Skeletal muscle cell (primary cell): Measurements from ENCODE around the gene ITGB8.

ENCODE experiments used
- DNase-seq: peaks from one replicate; pipeline ENCODE4 v3.0.0-alpha.2; 2010; ENCODE audit warnings: low read depth
- H3K4me3 ChIP-seq: 2 replicates; pipeline ENCODE4 v1.5.1; 2011; ENCODE audit warnings: low read depth, mild to moderate bottlenecking, control low read depth, low read length, moderate library complexity

ITGB8 gene

GRCh38 chr7:20441991-20442441 lies 111.3 kb downstream of the ITGB8 start:
- DNase-seq = no peak
- H3K4me3 ChIP-seq = no peak overlapping the region

DNA sequence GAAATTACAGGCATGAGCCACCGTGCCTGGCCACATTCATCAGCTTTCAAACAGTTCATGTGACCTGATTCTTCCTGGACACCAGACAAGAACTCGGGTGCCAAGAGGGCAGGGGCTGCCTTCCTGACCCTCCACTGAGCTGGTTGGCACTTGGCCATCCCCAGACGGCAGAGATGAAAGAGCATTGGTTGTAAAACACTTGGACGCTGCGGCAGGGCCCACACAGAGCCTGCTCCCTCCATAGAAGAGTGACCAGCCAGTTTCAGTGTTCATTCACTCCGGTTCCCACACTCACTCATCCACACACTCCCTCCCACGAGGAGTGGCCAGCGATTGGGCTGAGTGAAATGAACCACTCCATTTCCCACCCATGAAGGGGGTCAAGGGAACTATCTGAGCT lies 112.3 kb downstream of the ITGB8 start:
- DNase-seq = no peak
- no peak overlapping the region for H3K4me3 ChIP-seq

DNA sequence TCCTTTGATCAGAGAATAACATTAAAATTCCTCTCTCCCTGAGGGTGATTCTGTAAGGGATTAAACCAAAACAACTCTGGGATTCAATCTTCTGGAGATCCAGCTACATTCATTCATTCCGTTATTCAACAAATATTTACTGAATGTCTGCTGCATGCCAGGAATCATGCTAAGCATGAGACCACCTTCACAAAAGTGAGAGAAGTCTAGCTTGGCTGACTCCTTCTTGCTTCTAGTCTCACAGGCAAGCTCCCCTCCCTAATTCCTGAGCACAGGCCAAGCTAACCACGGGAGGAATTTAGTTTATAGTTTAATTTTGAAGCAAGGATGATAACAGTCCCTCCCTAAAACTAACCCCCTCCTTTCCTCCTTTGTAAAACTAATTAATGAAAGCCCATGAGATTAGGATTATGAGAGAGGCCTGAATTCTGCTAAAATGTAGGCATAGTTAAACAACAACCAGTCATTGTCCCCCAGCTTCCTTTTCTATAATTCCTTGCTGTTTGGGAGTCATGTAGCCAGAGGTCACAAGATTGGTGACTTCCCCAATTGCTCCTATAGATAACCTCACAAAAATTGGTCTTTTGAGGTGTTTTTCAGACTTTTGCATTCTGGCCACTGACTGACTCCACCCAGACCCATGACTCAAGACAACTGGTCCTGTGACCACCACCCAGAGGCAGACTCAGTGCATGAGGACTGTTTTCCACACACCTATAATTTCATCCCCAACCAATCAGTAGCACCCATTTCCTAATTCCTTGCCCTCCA lies 113.5 kb downstream of the ITGB8 start:
- no peak for DNase-seq
- no peak overlapping the region for H3K4me3 ChIP-seq

DNA sequence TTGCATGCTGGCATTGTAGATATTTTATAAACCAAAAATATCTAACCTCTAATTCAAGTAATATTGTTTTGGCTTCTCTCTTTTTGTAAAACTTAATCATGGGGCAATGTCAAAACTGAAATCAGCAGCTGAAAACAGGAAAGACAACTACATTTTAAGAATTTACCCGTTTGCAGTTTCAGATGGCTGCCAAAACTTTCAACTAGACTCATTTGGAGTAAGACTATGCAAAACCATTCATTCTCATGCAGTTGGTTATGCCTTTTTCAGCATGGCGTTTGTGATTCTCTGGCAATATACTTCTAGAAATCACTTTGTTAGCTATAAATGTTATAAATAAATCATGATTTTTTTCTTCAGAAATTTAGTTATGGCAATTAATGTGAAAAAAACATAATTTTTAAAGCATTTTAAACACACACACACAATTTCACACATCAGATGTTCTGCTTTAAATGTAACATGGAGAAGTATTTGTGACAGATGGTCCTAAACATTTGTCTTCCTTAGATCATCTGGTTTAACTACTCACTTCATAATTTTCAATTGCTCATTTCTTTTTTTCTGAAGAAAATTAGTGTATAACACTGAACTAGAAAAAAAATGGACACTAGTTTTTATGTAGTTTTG lies 116.4 kb downstream of the ITGB8 start:
- no peak for DNase-seq
- no peak overlapping the region for H3K4me3 ChIP-seq

DNA sequence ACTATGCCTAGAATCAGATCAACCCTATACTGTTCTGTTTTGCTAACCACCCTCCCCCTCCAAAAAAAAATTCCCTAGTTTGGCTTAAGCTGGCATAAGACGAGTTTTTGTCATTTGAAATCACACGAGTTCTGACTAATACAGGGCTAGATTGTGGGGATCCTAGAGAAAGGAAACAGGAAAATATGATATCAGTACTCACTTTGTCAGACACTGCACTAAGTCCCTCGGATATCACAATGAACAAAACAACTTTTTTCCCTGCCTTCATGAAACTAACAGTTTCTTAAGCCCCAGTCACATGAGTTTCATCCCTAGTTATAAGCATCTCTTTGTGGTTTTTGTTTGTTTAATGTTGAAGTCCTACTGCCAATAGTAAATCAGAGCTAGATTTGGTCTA lies 118.5 kb downstream of the ITGB8 start:
- H3K4me3 ChIP-seq = no peak overlapping the region
- DNase-seq = no peak

DNA sequence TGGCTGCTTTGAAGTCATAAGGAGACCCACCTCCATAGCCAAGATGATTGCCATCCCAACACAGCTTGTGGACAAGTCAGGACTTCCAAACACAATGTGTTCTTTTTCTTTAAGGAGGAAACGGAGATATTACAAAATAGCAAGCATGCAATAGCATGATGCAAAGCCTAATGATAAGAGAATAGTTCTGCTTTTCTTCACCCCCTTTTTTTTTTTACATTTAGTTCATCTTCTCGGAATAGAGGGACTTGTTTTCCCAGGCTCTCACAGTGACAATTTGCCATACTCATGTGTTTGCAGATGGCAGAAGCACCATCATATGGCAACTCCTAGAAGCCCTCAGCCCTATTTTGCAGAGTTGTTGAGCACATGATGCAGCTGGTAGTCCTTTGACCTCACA lies 119.8 kb downstream of the ITGB8 start:
- no peak for DNase-seq
- no peak overlapping the region for H3K4me3 ChIP-seq

DNA sequence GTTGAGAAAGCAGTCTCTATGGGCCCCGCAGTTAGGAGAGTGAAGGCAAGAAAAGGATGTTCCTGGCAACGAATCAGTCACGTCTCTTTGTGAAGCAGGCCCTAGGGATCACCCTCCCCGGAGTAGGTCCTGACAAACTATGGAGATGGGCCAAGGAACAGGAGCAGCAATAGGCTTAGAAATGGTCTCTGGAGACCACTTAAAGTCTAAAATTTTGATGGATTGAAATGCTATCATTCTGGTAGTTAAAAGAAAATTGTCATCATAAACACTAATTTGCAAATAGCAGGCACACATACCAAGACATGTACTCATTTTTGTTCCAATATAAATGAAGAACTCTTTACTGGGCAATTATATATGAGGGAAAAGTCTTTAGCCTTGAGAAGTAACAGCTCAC lies 123.5 kb downstream of the ITGB8 start:
- no peak overlapping the region for H3K4me3 ChIP-seq
- no peak for DNase-seq

DNA sequence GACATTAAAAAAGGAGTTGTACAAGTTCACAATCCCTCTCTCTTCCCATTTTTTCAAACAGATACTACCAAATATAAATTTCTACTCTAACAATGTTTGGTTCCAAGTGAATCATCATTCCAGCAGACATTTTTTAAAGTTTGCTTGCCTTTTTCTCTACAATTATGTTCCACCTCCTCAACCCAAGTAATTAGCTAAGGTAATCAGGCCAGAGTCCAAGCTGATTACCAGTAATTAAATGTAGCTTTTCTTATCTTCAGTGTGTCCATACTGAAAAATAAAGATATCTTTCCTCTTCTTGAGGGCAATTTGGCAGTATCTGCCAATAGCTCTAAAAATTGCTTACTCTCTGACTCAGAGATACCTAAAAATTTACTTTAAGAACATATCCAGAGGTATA lies 126.0 kb downstream of the ITGB8 start:
- no peak for DNase-seq
- no peak overlapping the region for H3K4me3 ChIP-seq

DNA sequence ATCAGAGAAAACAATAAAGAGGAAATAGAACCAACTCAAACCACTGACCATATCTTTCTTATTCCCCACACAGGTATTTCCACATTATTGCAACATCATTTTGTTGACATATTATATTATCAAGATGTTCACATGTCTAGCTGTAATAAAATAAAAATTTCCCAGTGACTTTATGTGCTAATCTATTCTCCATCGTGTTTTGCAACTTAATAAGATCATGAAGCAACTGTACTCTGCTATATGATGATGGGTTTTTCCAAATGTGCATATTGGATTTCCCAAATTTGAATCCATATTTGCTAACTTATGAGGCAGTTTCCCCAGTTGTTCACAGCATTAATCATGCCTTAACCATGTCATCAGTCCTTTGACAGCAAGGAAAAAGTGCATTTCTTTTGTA lies 127.8 kb downstream of the ITGB8 start:
- DNase-seq = no peak
- no peak overlapping the region for H3K4me3 ChIP-seq

GRCh38 chr7:20459419-20459818 lies 128.7 kb downstream of the ITGB8 start:
- H3K4me3 ChIP-seq = no peak overlapping the region
- no peak for DNase-seq

GRCh38 chr7:20464891-20465290 lies 134.2 kb downstream of the ITGB8 start:
- H3K4me3 ChIP-seq = no peak overlapping the region
- no peak for DNase-seq
